Superior temporal gyrus (tissue), 1 donor: ENCODE measurements around the gene ACSL6.

Experiments
- DNase-seq: peaks from one replicate; pipeline ENCODE4 v3.0.0-alpha.2; 2016; ENCODE audit errors: extremely low spot score

The ACSL6 gene

DNA sequence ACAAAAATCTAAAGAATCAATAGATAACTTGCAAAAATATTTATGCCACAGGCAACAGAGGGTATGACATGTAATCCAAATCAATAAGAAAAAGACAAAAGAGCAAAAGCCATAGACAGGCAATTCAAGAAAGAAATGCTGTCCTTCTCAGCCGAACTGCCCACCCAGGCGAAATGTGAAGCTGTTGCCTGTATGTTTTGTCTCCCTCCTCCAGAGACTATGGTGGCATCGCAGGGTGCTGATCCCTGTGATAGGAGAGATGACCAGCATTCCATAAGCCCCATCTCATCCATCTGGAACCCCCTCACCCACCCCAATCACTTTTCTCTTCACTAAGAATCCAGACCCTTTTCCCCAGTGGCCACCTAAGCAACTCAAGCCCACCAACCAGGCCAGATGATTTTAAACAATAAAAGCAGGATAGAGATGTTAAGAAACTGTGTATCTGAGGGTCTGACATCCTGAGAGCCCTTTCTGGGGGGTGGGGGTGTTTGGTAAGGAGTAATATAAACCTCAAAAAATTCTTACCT is 5.3 kb upstream of the ACSL6 start:
- no peak for DNase-seq

DNA sequence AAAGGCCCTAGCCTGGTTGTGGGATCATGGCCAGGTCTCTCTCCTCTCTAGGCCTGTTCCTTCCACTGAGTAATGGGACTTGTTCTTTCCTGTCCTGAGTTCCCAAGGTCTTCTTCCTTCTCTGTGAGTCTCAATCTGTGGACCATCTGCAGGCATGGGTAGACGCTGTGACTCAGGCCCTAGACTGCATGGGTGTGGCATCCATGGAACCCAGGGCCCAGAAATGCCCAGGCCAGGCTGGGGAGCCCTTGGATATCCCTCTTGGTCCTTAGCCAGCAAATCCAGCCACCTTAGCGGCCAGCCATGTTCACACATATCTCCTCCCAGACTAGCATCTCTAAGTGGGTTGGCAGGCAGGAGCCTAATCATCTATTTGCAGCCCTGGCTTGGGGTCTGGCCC is 2.3 kb upstream of the ACSL6 start:
- DNase-seq = no peak

DNA sequence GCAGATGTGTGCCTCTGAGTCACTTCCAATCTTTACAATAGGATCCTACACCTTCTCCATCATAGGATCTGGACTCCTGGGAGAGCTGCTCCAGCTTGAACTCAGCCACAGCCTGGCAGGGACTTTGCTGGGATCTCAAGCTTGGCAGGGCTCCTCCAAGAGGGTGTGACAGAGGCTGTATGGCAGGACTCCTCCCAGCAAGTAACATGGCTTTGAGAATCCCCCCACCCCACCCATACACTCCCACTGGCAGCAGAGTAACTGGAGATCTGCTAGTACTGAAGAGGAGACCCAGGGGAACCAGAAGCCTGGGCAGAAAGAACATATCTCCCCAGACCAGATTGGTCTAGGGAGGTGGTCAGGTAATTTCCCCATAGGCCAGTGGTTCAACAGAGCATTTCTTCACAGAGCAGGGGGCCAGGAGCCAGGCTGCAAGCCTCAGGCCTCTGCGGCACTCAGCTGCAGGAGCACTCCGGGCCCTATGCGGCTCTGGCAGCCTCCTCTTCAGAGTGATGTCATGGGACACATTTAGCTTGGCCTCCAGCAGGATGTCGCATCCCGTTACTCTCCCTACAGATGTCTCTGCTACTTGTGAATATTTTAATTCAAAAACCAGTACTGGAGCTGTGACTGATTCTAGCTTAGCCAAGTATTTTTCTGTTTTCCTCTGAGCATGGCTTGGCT is 1.7 kb upstream of the ACSL6 start:
- DNase-seq = no peak

DNA sequence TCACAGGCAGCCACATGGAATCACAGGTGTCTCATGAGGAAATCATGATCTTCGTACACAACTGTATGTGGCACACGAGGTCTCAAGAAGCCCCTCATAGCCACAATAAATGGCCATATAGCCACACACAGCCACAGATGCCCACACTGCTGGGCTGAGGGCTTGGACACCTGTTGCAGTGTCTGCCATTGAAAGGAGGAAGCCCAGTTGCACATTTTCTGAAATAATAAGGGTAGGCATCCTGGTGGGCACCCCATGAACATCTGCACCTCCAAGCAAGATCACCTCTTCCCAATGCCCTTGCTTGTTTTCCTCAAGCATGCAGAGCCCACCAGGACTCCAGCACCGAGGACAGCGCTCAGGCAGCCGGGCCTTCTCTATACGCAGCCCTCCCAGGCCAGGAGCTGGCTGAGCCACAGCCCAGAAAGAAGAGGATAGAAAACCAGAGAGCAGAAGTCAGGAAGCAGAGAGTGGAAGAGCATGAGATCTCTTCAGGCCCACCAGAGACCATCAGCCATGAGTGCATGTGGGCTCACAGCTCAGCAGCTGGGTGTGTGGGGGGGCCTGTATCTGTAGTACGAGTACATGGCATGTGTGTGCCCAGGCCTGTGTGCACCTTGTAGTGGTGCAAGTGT is 1.0 kb upstream of the ACSL6 start:
- DNase-seq = no peak

DNA sequence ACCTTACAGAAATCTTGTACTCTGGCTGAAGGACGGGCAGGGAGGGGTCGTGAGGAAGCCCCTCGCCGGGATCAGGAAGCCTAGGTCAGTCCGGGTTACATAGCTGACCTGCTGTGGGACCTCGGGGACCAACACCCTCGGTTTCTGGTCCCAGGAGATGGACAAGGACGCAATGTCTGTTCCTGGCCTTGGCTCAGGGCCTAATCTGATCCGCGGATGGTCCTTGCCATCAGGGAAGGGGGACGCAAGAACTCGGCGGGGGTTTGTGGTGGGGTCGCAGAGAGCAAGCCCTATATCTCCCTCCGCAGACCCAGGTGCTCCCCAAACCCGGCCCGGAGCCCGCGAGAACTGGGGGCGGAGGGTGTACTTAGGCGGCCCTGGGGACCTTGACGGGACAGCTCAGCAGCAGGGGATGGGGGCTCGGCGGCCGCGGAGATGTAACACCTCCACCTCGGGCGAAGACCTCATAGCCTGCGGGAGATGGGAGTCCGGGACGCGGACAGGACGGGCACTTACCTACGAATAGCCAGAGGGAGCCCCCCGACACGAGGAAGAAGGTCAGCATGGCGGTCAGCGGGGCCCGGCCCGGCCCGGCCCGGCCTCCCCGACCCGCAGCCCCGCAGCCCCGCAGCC is 353 bp downstream of the ACSL6 start:
- DNase-seq = no peak

DNA sequence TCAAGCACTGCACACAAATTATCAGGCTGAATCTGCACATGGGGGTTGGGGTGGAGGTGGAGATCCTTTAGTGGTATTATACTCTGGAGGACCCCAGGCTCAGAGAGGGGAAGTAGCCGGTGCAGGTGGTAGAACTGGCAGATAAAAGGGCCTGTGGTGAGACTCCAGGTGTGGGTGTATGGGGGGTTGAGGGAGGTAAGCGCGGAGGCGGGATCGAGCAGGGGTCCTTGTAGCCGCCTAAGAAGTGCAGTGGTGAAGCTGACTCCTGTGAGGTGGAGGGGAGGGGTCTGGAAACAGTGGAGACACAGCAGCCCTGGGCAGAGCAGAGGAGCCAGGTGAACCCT is 841 bp downstream of the ACSL6 start:
- DNase-seq = no peak

DNA sequence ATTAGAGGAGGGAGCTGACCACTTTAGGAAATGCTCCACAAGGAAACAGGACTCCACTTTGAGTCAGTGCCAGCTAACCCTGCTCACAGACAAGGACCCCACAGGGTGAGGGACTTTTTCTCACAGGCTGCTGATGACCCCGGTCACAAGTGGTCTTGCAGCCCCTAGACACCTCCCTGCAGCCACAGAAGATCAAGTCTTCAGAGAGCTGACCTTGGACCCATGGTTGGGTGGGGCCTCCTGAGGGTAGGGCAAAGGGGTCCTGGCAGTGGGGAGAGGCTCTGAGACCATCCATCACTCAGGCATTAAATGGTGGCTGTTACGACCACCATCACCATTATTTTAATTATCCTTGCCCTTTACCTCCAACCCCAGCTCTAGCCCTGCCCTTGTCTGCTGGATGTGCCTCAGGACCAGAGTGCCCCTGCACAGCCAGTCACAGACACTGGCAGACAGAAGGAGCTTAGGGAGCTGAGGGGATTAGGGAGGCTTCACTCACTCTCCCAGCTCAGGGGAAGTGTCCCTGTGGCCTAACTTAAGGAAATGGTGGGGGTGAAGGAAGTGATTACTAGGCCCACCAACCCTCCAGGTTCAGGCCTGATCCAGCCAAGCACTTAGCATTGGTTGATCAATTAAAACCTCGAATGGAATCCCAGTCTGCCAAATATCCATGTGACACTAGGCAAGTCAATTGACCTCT is 1.6 kb downstream of the ACSL6 start:
- no peak for DNase-seq

DNA sequence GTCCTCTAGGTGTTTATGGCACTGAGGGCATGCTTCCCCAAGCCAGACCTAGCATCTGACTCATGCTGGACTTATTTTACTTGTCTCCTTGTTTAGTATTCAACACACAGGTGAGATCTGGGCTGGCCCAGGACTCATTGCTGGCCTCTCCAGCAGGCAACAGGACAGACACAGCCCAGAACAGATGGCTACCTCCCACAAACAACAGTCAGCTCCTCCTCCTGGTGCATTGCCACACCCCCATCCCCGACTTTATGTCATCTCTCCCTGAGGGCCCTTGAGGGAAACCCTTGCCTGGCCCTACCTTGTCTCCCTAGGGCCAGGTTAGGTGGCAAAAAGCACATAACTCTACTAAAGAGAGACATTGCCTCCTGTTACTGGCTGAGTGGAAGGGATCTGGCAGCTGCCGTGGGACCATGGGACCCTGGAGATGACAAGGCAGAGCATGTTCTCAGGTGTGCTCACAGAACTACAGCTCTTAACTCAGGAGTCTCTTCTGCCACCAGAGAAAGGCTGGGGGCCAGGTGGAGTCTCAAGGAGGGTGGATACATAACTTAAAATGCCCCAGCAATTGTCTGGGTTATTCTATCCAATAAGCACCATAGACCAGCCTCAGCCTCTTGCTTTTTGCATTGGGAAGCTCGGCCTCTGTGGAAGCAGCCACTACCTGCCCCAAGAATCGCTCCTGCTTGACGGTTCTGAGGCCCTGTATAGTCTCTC is 2.3 kb downstream of the ACSL6 start:
- peak; percentile 16 for DNase-seq

DNA sequence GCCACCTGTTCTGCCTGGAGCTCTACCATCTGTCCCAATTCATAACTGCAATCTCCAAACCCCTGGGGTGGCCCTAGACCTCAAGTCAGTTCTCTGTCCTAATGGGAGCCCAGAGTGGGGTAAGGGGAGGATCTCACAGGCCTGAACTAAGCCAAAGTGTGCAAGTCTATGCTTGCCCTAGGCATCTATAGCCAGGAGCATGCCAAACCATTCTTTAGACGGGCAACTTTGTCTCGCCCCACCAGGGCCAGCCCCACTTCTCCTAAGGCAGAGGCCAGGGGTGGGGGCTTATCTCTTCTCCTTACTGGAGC is 3.3 kb downstream of the ACSL6 start:
- no peak for DNase-seq

DNA sequence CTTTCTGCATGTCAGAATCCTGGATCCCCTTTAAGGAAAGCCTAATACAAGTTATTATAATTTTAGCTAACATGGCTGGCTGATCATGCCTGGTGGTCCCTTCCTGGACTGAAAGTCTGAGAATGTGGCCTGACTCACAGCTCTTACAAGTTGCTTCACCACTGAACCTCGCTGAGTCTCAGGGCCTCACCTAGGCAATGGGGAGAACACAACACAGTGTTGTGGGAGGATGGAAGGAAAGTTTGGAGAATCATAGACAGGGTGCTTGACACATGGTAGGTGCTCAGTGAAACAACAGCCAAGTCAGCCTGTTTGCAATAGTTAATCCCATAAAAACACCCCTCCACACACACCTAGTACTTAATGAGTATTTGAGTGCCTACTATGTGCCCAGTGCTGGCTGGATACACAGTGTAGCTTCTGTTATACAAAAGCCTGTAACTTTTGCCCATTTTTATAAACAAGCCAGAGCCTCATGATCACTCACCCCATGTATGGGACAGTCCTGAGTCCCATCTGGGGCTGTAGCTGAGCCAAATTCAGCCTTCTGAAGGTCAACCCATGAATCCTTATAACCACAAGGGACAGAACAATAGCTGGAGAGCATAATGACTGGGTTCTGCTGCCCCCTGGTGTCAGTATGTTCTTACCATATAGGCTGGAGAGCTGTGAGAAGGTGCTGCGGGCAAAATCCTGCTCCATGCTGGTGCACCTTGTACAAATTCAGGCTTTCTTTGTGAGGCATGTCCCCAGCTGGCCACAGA is 3.9 kb downstream of the ACSL6 start:
- DNase-seq = peak; percentile 96

DNA sequence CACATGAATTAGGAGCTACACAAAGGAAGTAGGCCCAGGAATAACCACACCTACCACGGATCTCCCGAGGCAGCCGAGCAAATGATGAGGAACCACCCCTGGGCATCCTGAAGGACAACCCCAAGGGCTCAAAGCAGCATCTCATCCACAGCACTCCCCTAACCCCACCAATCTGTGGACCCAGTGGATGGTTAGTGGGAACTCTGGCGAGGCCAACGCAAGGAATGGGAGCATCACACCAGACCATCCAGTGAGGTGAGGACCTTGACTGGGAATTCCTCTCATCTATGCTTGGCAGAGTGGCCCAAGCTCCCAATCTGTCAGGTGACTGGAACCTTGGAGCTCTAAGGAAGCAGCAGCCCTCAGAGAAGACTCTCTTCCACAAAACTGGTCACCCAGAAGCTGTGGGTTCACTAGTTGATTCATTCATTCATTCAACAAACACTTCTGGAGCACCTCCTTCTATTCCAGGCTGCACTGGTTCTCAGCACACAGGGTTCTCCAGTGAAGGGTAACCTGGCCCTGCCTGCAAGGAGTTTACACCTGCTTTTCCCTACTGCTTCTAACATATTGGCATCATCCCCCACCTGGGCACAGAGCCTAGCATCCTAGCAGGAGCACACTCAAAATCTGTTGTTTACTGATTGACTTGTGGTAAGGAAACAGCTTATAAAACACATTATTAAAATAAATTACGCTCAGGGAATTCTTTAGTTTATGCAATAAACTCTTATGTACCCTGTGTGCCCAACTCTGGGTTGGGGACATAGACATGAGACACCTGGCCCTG is 4.9 kb downstream of the ACSL6 start:
- DNase-seq = no peak

DNA sequence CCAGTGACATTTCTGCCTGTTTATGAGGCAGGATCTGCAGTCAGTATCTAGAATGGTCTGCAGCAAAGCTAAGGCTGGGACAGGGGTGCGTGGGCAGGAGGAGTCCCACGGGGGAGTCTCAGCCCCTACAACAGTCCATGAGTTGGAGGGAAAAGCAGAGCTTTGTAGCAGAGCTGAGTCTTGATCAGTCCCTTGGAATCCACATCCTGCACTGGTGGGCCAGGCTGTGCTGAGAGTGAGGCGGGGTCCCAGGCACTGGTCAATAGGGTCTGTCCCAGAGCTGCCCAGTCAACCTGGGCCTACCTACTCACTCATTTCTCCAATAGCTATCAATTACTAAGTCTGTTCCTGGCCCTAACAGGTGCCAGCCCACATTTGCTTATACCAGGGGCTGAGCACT is 5.9 kb downstream of the ACSL6 start:
- no peak for DNase-seq

DNA sequence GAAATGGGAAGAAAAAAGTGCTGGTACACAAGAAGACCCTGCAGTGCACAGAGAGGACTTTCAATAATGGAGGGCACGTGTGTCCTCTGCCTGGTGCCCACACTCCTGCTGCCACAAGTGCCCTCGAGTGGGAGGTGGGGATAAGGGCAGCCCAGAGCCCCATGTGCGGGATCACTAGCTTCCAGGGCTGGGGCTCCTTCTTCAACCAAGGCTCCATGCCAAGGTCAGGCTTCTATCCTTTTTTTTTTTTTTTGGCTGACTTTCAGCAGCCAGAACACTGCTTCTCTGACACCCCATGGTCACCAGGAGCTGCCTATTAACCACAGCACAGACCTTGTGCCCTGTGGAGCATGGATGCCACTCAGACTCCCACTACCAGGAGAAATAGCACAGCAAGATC is 7.5 kb downstream of the ACSL6 start:
- no peak for DNase-seq

DNA sequence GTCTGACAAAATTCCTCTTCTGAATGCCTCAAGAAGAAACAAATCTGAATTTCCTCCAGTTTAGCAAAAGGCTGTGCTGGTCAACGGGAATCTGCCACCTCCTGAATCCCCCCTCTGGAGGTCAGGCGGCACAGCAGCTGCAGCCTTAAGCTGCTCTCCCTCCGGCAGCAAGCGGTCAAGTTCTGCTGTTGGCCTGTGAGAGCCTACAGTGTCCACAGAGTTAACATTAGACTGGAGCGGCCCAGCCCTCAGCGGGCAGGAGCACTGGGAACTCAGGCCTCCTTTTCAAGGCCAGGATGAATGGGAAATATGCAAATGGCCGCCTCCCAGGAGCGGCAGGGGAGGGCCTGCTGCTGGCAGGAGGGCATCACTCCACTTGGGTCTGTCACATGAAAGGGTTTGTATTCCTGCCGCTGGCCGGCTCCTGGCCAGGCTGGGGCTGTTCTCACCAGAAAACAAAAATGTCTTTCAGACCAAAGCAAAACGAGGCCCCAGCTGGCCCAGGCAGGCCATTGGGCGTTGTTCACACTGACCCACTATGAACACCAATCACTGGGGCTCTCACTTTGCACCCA is 8.2 kb downstream of the ACSL6 start:
- peak; percentile 97 for DNase-seq

DNA sequence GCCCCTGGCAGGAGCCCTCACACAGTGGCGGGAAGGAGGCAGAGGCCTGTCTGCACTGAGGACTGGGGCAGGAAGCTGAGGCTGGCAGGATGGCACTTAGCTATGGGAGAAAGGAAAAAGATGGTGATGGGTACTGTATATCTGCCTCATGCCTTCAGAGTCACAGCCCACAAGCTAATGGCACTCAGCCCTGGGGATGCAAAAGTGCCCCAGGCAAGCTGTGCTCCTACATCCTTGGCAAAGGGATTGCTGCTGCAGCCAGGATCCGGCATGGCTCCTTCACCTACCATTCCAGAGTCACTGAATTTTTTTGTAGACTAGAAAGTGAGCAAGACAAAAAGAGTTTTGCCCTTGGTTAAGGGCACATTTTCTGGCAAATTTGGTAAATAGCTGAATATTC is 8.7 kb downstream of the ACSL6 start:
- peak; percentile 55 for DNase-seq

DNA sequence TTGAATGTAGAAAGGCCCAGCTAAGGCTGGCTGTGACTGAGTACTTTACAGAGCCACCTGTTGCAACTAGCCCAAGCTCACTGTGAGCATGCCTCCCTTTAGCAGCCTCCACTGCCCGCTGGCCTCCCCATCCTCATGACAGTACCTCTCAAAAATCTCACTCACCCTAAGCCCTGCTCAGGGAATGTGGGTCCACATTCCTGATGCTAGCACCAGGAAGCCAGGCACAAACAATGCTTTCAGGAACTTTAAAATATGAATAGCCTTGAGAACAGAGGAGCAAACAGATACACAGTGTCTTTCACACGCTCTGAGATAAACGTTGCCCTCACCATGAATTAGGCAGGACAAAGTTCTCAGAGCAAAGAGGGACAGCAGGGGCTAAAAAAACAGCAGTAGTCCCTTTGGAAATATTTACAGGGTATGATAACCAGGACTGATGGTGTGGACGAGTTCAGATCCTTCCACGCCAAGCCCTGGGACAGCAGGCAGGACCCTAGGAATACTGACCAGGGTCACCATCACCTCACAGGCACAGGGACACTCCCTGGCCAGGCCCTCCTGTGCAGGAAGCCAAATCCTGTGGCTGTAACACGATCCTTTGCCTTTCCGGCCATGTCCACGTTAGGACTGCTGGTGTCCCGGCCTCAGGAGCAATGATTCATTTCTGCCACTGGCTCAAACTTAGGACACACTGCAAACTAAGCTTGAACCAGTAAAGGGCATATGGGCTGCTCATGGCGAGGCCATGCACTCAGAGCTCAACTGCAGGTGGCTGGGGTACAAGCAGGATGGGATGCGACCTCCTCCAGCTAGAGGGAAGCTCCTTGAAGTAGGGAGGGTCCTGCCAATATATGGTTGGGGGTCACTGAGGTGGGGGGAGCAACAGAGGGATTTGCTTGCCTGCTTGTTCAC is 9.6 kb downstream of the ACSL6 start:
- no peak for DNase-seq

DNA sequence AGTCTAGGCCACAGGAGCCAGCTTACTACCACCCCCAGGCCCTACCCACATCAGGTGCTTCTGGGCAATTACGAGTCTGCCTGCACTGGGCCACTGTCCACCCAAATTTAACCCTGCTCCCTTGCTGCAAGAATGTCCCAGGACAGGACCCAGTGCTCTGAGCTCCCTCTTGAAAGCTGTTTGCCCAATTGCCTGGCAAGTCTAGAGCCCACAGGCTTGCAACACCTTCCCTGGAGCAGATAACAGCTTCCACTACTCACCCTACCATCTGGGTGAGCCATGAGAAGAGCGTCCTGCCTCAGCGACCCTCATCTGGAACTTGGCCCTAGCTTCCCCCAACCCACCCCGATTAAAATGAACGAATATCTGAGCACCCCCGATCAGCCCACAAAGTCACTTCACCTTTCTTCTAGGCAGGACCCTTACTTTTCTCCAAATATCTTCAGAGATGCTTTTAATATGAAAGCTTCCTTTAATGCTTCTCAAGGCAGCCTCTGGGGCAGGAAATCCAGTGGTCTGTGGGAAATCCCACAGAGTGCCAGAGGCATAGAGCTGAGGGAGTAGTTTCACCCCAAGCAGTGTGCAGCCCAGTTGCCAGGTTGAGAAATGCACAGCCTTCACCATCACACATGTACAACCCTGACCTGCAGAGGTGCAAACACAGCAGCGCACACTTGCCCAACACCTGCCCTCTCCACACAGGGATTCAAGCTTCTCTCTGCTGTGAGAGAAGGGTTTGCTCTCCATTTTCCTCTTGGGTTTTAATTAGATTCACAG is 10.6 kb downstream of the ACSL6 start:
- no peak for DNase-seq

DNA sequence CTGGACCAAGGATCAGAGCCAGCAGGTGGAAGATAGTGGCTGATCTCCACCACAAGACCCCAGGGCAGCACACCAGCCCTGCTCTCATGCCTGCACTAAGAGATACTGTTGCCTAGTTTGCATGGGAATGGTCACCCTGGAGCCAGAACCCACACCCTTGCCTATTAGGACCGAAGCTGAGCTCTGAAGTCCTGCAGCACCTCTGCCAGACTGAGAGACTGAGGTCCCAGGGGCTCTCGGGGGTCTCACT is 11.3 kb downstream of the ACSL6 start:
- DNase-seq = no peak
